Activated T-helper 2 cell treated with anti-CD3 and anti-CD28 coated beads, Interferon-gamma antibody, Interleukin-2, Interleukin-4, amounts not matched to agents 10 μg/mL and 5 μg/mL and 100 μg/mL, durations not matched to agents 14 hours and 24 hours and 36 hours (primary cell): ENCODE results near the gene MYCL. TPM values are rescaled to one million over a fixed set of nuclear protein-coding genes. Genes with fewer than 3 reads are reported as not detected.
A peak's percentile ranks its signal among the peaks of the same experiment; 100 is the strongest.

Source experiments
- DNase-seq: peaks from one replicate; pipeline ENCODE4 v3.0.0; 2021; ENCODE audit warnings: low spot score
- H3K27ac Mint-ChIP-seq: one replicate; pipeline ENCODE4 v1.8.0; 2021; ENCODE audit warnings: mixed read lengths
- H3K27me3 Mint-ChIP-seq: one replicate; pipeline ENCODE4 v1.8.0; 2021; ENCODE audit warnings: low read depth, mixed read lengths
- H3K36me3 Mint-ChIP-seq: one replicate; pipeline ENCODE4 v1.8.0; 2021; ENCODE audit warnings: low read depth, mixed read lengths
- H3K4me1 Mint-ChIP-seq: one replicate; pipeline ENCODE4 v1.8.0; 2021; ENCODE audit warnings: low read depth, mixed read lengths
- H3K4me3 Mint-ChIP-seq: one replicate; pipeline ENCODE4 v1.8.0; 2021; ENCODE audit warnings: low read depth, mild to moderate bottlenecking, moderate library complexity, mixed read lengths
- H3K9me3 Mint-ChIP-seq: one replicate; pipeline ENCODE4 v1.8.0; 2021; ENCODE audit warnings: mixed read lengths
- intact Hi-C: fragments of 100-400 bp; cut with micrococcal nuclease; formaldehyde crosslinking; loops from one replicate; pipeline ENCODE4 v1.15.1; 2023
- total RNA-seq: library from RNA; stranded (reverse); gene quantifications from 2 replicates; pipeline ENCODE4 v1.2.3, GENCODE V29; 2022

The MYCL gene
- total RNA-seq, 1 donor from 2014 or later, result 0.50 TPM

DNA sequence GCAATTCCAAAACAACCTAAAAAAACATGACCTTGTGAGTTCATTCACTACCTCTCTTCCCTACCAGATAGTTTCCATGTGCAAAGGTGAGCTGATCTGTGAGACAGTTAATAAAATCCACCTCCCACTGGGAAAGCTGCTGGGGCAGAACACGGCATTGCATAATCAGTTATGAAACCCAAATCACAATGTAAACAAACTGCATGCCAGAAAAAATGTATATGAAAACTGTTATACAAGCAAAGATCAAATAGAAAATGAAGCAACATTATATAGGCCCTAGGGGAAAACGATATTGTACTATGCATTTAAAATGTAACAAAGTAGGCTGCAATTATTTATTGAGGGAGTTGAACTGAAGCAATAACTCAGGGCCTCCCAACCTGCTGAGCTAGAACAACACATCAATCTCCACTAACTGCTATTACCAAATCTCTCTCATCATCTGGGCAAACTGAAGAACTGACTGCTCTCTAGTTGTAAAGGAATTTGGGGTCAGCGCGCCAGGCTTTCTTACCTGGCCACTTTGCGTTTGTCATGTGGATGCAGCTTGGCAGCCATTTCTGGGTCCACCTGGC lies 49.4 kb downstream of the MYCL start:
- peaks cover 7% of the 10 kb centered on the region for H3K4me1 Mint-ChIP-seq
- peaks cover 33% of the 10 kb centered on the region for H3K36me3 Mint-ChIP-seq
- H3K4me3 Mint-ChIP-seq, result no peak overlapping the region
- no peaks in the 10 kb centered on the region for H3K9me3 Mint-ChIP-seq
- no peaks in the 10 kb centered on the region for H3K27me3 Mint-ChIP-seq
- intact Hi-C loops, result no loop called here
- no peak for DNase-seq
- H3K27ac Mint-ChIP-seq, result no peak overlapping the region

DNA sequence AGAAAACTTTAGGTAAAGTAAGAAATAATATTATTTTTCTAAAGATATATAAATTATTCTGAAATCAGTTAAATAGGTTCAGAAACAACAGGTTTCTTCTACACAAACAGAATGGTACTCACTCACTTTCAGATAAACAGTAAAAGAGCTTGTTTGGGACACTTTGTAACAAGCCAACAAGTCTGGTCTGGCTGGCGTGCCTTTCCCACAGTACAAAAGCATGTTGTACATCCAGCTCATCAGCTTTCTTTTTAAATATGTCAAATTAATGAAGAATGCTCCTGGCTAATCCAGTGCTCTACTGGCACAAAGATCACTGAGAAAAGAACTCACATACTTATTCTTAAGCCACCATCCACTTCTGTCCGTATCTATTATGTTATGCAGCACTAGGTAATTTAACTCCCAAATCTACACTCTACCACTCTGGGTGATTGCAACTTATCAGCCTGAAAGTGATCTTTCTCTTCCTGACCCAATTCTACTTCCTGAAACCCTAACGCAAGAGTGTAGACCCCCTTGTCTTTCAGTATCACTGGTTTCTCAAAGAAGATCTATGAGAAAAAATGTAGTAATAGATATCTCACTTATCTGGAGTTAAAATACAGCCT lies 51.0 kb downstream of the MYCL start:
- Mint-ChIP-seq H3K27me3 (no peaks in the 10 kb centered on the region), H3K4me3 (no peak overlapping the region), H3K27ac (no peak overlapping the region), H3K4me1 (peaks cover 17% of the 10 kb centered on the region), H3K9me3 (no peaks in the 10 kb centered on the region), H3K36me3 (peaks cover 44% of the 10 kb centered on the region)
- intact Hi-C loops, result no loop called here
- DNase-seq, result no peak

DNA sequence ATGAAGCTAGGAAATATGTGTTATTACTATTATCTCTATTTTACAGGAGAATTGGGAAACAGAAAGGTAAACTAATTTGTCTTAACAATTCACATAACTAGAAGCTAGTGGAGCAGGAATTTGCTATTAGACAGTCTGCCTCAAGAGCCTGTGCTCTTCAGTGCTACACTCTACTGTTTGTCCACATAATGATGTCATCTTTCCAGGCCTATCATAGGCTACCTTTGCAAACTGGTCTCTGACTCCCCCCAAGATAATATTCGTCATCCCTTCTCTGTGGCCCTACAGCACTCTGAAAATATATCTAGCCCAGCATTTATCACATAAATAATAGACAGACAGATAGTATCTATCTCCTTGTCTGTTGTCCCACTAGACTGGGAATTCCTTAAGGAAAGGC lies 52.5 kb downstream of the MYCL start:
- intact Hi-C loops, result loop anchor here (5.0 kb wide), 1 partner anchor 53 kb away; the partner anchor contains the start of gene MYCL
- no peak overlapping the region for H3K4me3 Mint-ChIP-seq
- H3K9me3 Mint-ChIP-seq, result no peaks in the 10 kb centered on the region
- H3K27me3 Mint-ChIP-seq, result no peaks in the 10 kb centered on the region
- peaks cover 51% of the 10 kb centered on the region for H3K36me3 Mint-ChIP-seq
- H3K27ac Mint-ChIP-seq, result no peak overlapping the region
- peaks cover 28% of the 10 kb centered on the region for H3K4me1 Mint-ChIP-seq
- no peak for DNase-seq

DNA sequence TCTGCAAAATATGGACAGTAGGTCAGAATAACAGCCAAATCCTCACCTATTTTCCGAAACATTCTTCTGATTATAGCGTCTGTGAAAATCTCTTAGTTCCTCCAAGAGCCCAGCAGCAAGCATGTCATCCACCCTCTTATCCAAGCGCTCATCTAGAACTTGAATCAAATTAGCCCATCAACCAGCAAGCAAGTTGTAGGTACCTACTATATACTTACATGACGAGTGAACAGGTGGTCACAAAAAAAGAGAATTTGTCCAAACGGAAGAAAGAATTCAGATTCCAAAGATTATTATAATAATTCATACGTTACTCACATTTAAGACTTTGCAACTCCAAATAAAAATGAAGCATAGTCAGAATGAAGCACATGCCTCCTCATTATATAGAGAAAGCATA lies 53.8 kb downstream of the MYCL start:
- peaks cover 40% of the 10 kb centered on the region for H3K4me1 Mint-ChIP-seq
- no peak overlapping the region for H3K27ac Mint-ChIP-seq
- intact Hi-C loops, result loop anchor here (5.0 kb wide), 1 partner anchor 54 kb away; the partner anchor contains the start of gene MYCL
- H3K27me3 Mint-ChIP-seq, result no peaks in the 10 kb centered on the region
- DNase-seq, result no peak
- H3K4me3 Mint-ChIP-seq, result no peak overlapping the region
- H3K36me3 Mint-ChIP-seq, result peaks cover 57% of the 10 kb centered on the region
- no peaks in the 10 kb centered on the region for H3K9me3 Mint-ChIP-seq

DNA sequence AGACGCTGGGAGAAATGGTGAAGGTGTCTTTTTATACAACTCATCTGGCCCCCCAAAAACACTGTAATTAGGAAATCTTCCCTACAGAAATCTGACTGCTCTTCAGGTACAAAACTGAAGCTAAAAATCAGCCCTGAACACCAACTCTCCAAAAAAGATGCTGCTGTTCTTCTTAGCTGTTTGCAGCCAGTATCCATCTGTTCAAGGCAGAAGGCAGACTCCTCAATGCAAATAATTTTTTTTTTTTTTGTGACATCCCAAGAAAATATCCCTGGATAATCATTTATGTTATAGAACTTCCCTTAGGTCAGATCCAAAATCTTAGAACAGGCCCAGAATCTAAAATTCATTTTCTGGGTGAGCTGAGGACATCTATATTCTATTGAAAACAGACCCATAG lies 54.9 kb downstream of the MYCL start:
- Mint-ChIP-seq H3K4me1 (peaks cover 42% of the 10 kb centered on the region), H3K4me3 (no peak overlapping the region), H3K36me3 (peaks cover 61% of the 10 kb centered on the region), H3K27me3 (no peaks in the 10 kb centered on the region), H3K27ac (peak overlapping the region; percentile 21), H3K9me3 (no peaks in the 10 kb centered on the region)
- DNase-seq, result no peak
- intact Hi-C loops, result loop anchor here (5.0 kb wide), 1 partner anchor 56 kb away; the partner anchor contains the start of gene MYCL

DNA sequence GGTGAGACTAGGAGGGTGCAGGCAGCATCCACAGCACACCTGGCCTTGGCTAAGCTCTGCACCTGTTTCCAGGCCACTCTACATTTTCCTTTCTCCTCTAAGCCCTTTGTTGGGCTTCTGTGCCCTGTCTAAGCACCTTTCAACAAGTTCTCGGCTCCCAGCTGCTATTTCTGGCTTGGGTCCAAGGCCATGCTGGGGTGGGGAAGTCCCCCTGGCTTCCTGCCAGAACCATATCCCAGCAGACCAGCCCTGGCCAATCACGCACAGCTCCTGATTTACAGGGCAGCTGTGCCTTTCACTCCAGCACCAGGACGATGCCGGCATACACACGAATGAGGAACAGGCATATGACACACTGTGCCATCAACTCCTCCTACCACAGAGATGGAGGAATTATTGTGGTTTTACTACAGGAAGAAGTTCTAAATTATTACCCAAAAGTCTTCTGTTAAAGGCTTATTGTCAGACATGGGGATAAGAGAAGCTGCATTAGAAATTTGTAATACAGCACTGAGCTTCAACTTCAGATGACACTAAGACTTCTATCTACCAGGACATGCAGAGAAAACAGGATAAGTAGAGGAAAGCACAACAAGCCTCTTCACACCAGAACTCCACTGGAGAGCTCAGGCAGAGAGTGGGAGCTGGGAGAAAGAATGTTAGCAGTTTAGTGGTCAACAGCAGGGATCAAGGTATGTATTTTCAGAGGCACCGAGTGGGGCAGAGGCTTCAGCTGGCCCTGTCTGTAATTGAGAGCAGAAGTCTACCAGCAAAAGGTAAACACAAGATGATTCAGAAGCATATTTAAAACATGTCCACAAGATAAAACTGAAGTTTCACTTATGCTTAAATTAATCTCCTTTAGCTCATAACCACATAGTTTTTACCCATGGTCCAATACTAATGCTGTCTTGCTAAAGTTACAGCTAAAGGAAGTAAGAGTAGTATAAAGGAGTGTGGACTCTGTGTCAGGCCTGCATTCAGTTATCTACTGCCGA lies 55.8 kb downstream of the MYCL start:
- peak; percentile 44 for DNase-seq
- Mint-ChIP-seq H3K27me3 (no peaks in the 10 kb centered on the region), H3K9me3 (no peaks in the 10 kb centered on the region), H3K4me1 (peaks cover 39% of the 10 kb centered on the region), H3K27ac (peak overlapping the region; percentile 81), H3K36me3 (peaks cover 67% of the 10 kb centered on the region), H3K4me3 (peak overlapping the region; percentile 41)
- intact Hi-C loops, result loop anchor here (5.0 kb wide), 1 partner anchor 56 kb away; the partner anchor contains the start of gene MYCL

Other genes starting within 250 kb of the MYCL start
- gene NT5C1A, start 229.8 kb downstream of the MYCL start, total RNA-seq, result 0.74 and 1.2 TPM in 2 replicates
- gene HPCAL4, start 210.5 kb downstream of the MYCL start, total RNA-seq, result 0.39 and 0.48 TPM in 2 replicates
- 63.0 and 67.6 TPM in 2 replicates for gene PPIE, start 163.0 kb downstream of the MYCL start, total RNA-seq
- gene OXCT2, start 130.6 kb downstream of the MYCL start, total RNA-seq, result 5.5 and 5.6 TPM in 2 replicates
- gene BMP8B, start 113.1 kb downstream of the MYCL start, total RNA-seq, result 1.8 and 1.9 TPM in 2 replicates
- gene TRIT1, start 18.4 kb downstream of the MYCL start, total RNA-seq, result 22.8 and 26.2 TPM in 2 replicates
- 43.3 and 47.8 TPM in 2 replicates for gene MFSD2A, start 53.2 kb upstream of the MYCL start, total RNA-seq
- 512 and 520 TPM in 2 replicates for gene CAP1, start 138.8 kb upstream of the MYCL start, total RNA-seq
- gene PPT1, start 195.3 kb upstream of the MYCL start, total RNA-seq, result 87.8 and 92.3 TPM in 2 replicates